Stomach (tissue), 9 donors: ENCODE data around the gene PWWP2B. TPM values are rescaled to one million over a fixed set of nuclear protein-coding genes. Genes with fewer than 3 reads are reported as not detected.

ENCODE experiments used
- DNase-seq, 2 donors: peaks; one replicate each; pipeline versions ENCODE4 v3.0.0 to v3.0.0-alpha.2; 2013 to 2019
- H3K27ac ChIP-seq, 5 donors: fragments of 200-600 bp in 4 of 5; sonication (generic) in 4 of 5; one replicate each; pipeline ENCODE4 v1.5.1; 2013 to 2019; ENCODE audit warnings: mild to moderate bottlenecking in 1 of 5, moderate library complexity in 1 of 5
- H3K27me3 ChIP-seq, 3 donors: fragments of 200-600 bp; sonication (generic); one replicate each; pipeline ENCODE4 v1.5.1; 2017 to 2019; ENCODE audit warnings: mixed run types in 1 of 3
- H3K36me3 ChIP-seq, 4 donors: fragments of 200-600 bp; sonication (generic); 1 replicate in 3 of 4; 2 replicates in 1 of 4; pipeline ENCODE4 v1.5.1; 2016 to 2019
- H3K4me1 ChIP-seq, 4 donors: fragments of 200-600 bp; sonication (generic); one replicate each; pipeline ENCODE4 v1.5.1; 2016 to 2019
- H3K4me3 ChIP-seq, 4 donors: fragments of 200-600 bp; sonication (generic) in 3 of 4; one replicate each; pipeline ENCODE4 v1.5.1; 2016 to 2019; ENCODE audit warnings: mild to moderate bottlenecking in 1 of 4
- H3K9me3 ChIP-seq, 4 donors: fragments of 200-600 bp; sonication (generic); one replicate each; pipeline ENCODE4 v1.5.1; 2016 to 2019
- CTCF ChIP-seq, 7 experiments: fragments of 450-650 bp in 4 of 7; fragments of 200-600 bp in 3 of 7; sonication (generic) in 3 of 7; IDR thresholded peaks; one replicate each; pipeline ENCODE4 v1.5.1; 2016 to 2019; ENCODE audit warnings: antibody characterized with exemption in 7 of 7, control low read depth in 2 of 7, mild to moderate bottlenecking in 1 of 7
- EP300 ChIP-seq: sonication (generic); formaldehyde crosslinking; IDR thresholded peaks from one replicate; pipeline ENCODE4 v1.6.1; 2017; ENCODE audit warnings: antibody characterized with exemption
- POLR2A ChIP-seq, 4 donors: fragments of 450-650 bp; IDR thresholded peaks; one replicate each; pipeline ENCODE4 v1.6.1; 2016; ENCODE audit warnings: antibody characterized with exemption in 4 of 4, control low read depth in 2 of 4, mild to moderate bottlenecking in 1 of 4, moderate library complexity in 1 of 4
- POLR2AphosphoS5 ChIP-seq, 3 donors: sonication (generic); formaldehyde crosslinking; IDR thresholded peaks; one replicate each; pipeline ENCODE4 v1.6.1; 2016; ENCODE audit warnings: antibody characterized with exemption in 3 of 3
- WGBS, 5 donors: extraction: QIAGEN DNeasy Blood & Tissue Kit in 3 of 5; methylation state at CpG; one replicate each; pipeline versions ENCODE4 v1.1.5 to v1.1.7; 2013 to 2018; 5-methylcytosine and 5-hydroxymethylcytosine counted together
- intact Hi-C: fragments of 100-400 bp; cut with DNase I; formaldehyde crosslinking; loops from one replicate; pipeline ENCODE4 v1.15.1; 2023; ENCODE audit warnings: low total_unique reads
- polyA plus RNA-seq, 3 donors: library from polyadenylated mRNA; stranded (reverse); fragments of 200-250 nt; gene quantifications; one replicate each; pipeline ENCODE4 v1.2.3, GENCODE V29; 2013
- total RNA-seq, 5 donors: library from RNA; depleted of rRNA; stranded (reverse); fragments of >200 nt; gene quantifications; one replicate each; pipeline versions ENCODE4 v1.1.0 to v1.2.3, GENCODE V29; 2014 to 2016
- donor health status: healthy with polysubstance abuse.
- donor health status: Bipolar disorder and iron deficiency.
- donor health status: healthy.

PWWP2B gene
- total and polyA plus RNA-seq, 8 donors = 8.5 to 167 (median 22.8) TPM

GRCh38 chr10:132449051-132449810 lies 52.2 kb downstream of the PWWP2B start:
- H3K27ac ChIP-seq = peak overlapping the region; percentile 70 to 87 (median 82)
- H3K27me3 ChIP-seq = no peaks in the 10 kb centered on the region
- peak; percentile 70 to 87 for DNase-seq
- H3K9me3 ChIP-seq = no peaks in the 10 kb centered on the region
- H3K4me3 ChIP-seq = no peak overlapping the region
- intact Hi-C loops = no loop called here
- 40 to 54% (median 46%) methylated on average over 16 to 22 of the region's 22 CpGs for WGBS, 5 donors
- H3K36me3 ChIP-seq = no peaks in the 10 kb centered on the region
- no peak for TF ChIP-seq CTCF (IDR thresholded peaks at IDR 0.05)
- no peak for TF ChIP-seq POLR2AphosphoS5 (IDR thresholded peaks at IDR 0.05)
- peaks cover 40 to 76% (median 60%) of the 10 kb centered on the region in 4 donors for H3K4me1 ChIP-seq

DNA sequence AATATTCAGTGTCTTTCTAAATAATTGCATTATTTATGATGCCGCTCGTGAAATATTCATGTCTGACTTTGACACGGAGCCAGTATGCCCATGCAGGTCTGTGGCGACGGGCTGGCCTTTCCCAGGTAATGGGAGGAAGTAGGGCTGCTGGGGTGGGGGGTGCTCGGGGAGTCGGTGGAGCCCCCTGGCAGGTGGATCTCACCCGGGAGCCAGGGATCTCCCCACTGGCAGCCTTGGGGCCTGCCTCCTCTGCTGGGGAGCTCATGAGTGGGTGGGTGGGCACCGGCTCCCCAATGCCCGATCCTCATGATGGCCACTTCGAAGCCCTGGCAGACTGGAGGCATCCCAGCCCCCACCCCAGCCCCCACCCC lies 52.8 kb downstream of the PWWP2B start:
- H3K4me1 ChIP-seq = peaks cover 40 to 77% (median 61%) of the 10 kb centered on the region in 4 donors
- H3K4me3 ChIP-seq = no peak overlapping the region
- no peaks in the 10 kb centered on the region for H3K9me3 ChIP-seq
- H3K36me3 ChIP-seq = no peaks in the 10 kb centered on the region
- TF ChIP-seq CTCF (IDR thresholded peaks at IDR 0.05) (no peak), POLR2A (IDR thresholded peaks at IDR 0.05) (no peak), POLR2AphosphoS5 (IDR thresholded peaks at IDR 0.05) (no peak), EP300 (no peak)
- no peak for DNase-seq
- intact Hi-C loops = loop anchor here (5.0 to 10.0 kb wide), 2 partner anchors 57 to 225 kb away; no protein-coding TSS in a partner anchor
- 65 to 73% (median 69%) methylated on average over 8 to 11 of the region's 11 CpGs for WGBS, 5 donors
- H3K27me3 ChIP-seq = no peaks in the 10 kb centered on the region
- peak overlapping the region; percentile 70 to 87 (median 82) for H3K27ac ChIP-seq

GRCh38 chr10:132450466-132450824 lies 53.4 kb downstream of the PWWP2B start:
- Histone ChIP-seq H3K27ac (peak overlapping the region in 2 of 5 donors; percentile 72), H3K36me3 (no peaks in the 10 kb centered on the region), H3K4me1 (peaks cover 40 to 79% (median 62%) of the 10 kb centered on the region in 4 donors), H3K4me3 (no peak overlapping the region), H3K27me3 (no peaks in the 10 kb centered on the region), H3K9me3 (no peaks in the 10 kb centered on the region)
- TF ChIP-seq EP300 (no peak), POLR2A (IDR thresholded peaks at IDR 0.05) (no peak), CTCF (IDR thresholded peaks at IDR 0.05) (no peak), POLR2AphosphoS5 (IDR thresholded peaks at IDR 0.05) (no peak)
- no peak for DNase-seq
- WGBS, 5 donors = 82 to 100% (median 84%) methylated on average over 1 to 9 of the region's 9 CpGs
- intact Hi-C loops = loop anchor here (5.0 to 10.0 kb wide), 2 partner anchors 58 to 226 kb away; no protein-coding TSS in a partner anchor

GRCh38 chr10:132450825-132451505 lies 54.0 kb downstream of the PWWP2B start:
- intact Hi-C loops = loop anchor here (5.0 to 10.0 kb wide), 2 partner anchors 59 to 226 kb away; no protein-coding TSS in a partner anchor
- Histone ChIP-seq H3K9me3 (no peaks in the 10 kb centered on the region), H3K4me3 (no peak overlapping the region), H3K27me3 (no peaks in the 10 kb centered on the region), H3K36me3 (no peaks in the 10 kb centered on the region), H3K4me1 (peaks cover 40 to 84% (median 65%) of the 10 kb centered on the region in 4 donors), H3K27ac (peak overlapping the region in 4 of 5 donors; percentile 46 to 72 (median 70))
- 75 to 100% (median 83%) methylated on average over 5 to 11 of the region's 11 CpGs for WGBS, 5 donors
- TF ChIP-seq POLR2AphosphoS5 (IDR thresholded peaks at IDR 0.05) = no peak
- TF ChIP-seq EP300 = no peak
- no peak for TF ChIP-seq POLR2A (IDR thresholded peaks at IDR 0.05)
- no peak for TF ChIP-seq CTCF (IDR thresholded peaks at IDR 0.05)
- no peak for DNase-seq
